SK-N-SH treated with all-trans-retinoic acid at 6 μM for 48 hours (cell line): ENCODE data around the gene TRIM40.

ENCODE experiments used
- ARNTL ChIP-seq: fragments of 450-650 bp; formaldehyde crosslinking; IDR thresholded peaks from 2 replicates; pipeline ENCODE4 v1.5.0; 2020; ENCODE audit warnings: low read depth, mild to moderate bottlenecking, moderate library complexity, borderline replicate concordance
- ESRRG ChIP-seq: fragments of 250-450 bp; sonication (Bioruptor Pico); IDR thresholded peaks from 2 replicates; pipeline ENCODE4 v1.6.1; 2021; ENCODE audit warnings: mild to moderate bottlenecking
- GLIS3 ChIP-seq: fragments of 250-450 bp; sonication (Bioruptor Pico); IDR thresholded peaks from 2 replicates; pipeline ENCODE4 v1.5.0; 2020; ENCODE audit warnings: mild to moderate bottlenecking, moderate library complexity
- ISL1 ChIP-seq: fragments of 250-450 bp; sonication (Bioruptor Pico); IDR thresholded peaks from 2 replicates; pipeline ENCODE4 v2.1.2; 2022; ENCODE audit warnings: mild to moderate bottlenecking, moderate library complexity
- OSR1 ChIP-seq: fragments of 250-450 bp; sonication (Bioruptor Pico); IDR thresholded peaks from 2 replicates; pipeline ENCODE4 v1.8.0; 2022; ENCODE audit warnings: moderate library complexity, mild to moderate bottlenecking, inconsistent platforms
- PATZ1 ChIP-seq: fragments of 250-450 bp; sonication (Bioruptor Pico); IDR thresholded peaks from 2 replicates; pipeline ENCODE4 v1.8.0; 2020; ENCODE audit warnings: mild to moderate bottlenecking, moderate library complexity, borderline replicate concordance
- PPARA ChIP-seq: fragments of 250-450 bp; sonication (Bioruptor Pico); IDR thresholded peaks from 2 replicates; pipeline ENCODE4 v1.5.0; 2020; ENCODE audit warnings: mild to moderate bottlenecking, borderline replicate concordance
- RARB ChIP-seq: fragments of 250-450 bp; sonication (Bioruptor Pico); IDR thresholded peaks from 2 replicates; pipeline ENCODE4 v1.8.0; 2021; ENCODE audit warnings: mild to moderate bottlenecking, moderate library complexity
- SNAI2 ChIP-seq: fragments of 250-450 bp; sonication (Bioruptor Pico); IDR thresholded peaks from 2 replicates; pipeline ENCODE4 v1.5.0; 2020; ENCODE audit warnings: mild to moderate bottlenecking, moderate library complexity
- TCF4 ChIP-seq: fragments of 250-450 bp; sonication (Bioruptor Pico); IDR thresholded peaks from 2 replicates; pipeline ENCODE4 v1.8.0; 2021; ENCODE audit warnings: mild to moderate bottlenecking, moderate library complexity, borderline replicate concordance
- ZFP3 ChIP-seq: fragments of 250-450 bp; sonication (Bioruptor Pico); IDR thresholded peaks from 2 replicates; pipeline ENCODE4 v1.5.0; 2020; ENCODE audit warnings: mild to moderate bottlenecking, moderate library complexity
- ZNF565 ChIP-seq: fragments of 450-650 bp; formaldehyde crosslinking; conservative IDR thresholded peaks from 2 replicates; pipeline ENCODE4 v1.5.0; 2020; ENCODE audit warnings: low read depth, mild to moderate bottlenecking, moderate library complexity
- TF ChIP-seq, protein P1 (sequence below): fragments of 250-450 bp; sonication (Bioruptor Pico); IDR thresholded peaks from 2 replicates; pipeline ENCODE4 v1.5.1; 2020; ENCODE audit warnings: low read depth, mild to moderate bottlenecking, moderate library complexity

DNA sequence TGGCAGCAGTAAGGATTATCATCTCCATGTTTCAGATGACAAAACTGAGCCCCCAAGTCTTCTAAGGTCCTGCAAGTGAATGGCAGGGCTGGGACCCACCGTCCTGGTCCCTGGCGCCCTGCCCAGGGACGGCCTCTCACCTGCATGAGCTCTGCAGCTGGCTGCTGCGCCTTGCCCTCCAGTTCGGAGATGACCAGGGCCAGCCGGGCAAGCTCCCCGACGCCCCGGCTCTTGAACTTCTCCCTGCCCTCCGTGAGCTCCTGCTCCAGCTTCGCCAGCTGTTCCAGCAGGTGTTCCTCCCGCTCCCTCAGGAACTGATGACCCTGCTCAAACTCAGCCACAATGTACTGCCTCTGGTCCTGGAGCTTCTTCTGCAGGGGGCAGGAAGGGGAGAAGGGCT is 60.4 kb downstream of the TRIM40 start:
- TF ChIP-seq OSR1 (CRISPR knock-in tag): no peak
- TF ChIP-seq PPARA (CRISPR knock-in tag): no peak
- no peak for TF ChIP-seq ESRRG (CRISPR knock-in tag)
- no peak for TF ChIP-seq SNAI2 (CRISPR knock-in tag)
- no peak for TF ChIP-seq ZFP3 (CRISPR knock-in tag)
- TF ChIP-seq ISL1: no peak
- TF ChIP-seq, protein P1, sequence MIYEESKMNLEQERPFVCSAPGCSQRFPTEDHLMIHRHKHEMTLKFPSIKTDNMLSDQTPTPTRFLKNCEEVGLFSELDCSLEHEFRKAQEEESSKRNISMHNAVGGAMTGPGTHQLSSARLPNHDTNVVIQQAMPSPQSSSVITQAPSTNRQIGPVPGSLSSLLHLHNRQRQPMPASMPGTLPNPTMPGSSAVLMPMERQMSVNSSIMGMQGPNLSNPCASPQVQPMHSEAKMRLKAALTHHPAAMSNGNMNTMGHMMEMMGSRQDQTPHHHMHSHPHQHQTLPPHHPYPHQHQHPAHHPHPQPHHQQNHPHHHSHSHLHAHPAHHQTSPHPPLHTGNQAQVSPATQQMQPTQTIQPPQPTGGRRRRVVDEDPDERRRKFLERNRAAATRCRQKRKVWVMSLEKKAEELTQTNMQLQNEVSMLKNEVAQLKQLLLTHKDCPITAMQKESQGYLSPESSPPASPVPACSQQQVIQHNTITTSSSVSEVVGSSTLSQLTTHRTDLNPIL (CRISPR knock-in tag): no peak
- no peak for TF ChIP-seq ZNF565
- TF ChIP-seq TCF4 (CRISPR knock-in tag): no peak
- TF ChIP-seq RARB (CRISPR knock-in tag): no peak
- TF ChIP-seq PATZ1 (CRISPR knock-in tag): no peak
- no peak for TF ChIP-seq ARNTL (CRISPR knock-in tag)
- TF ChIP-seq GLIS3 (CRISPR knock-in tag): no peak
